Measurements from ENCODE around the gene USP17L15.
"Not testable (repeated sequence)": the region's sequence is repeated elsewhere in the genome, so short reads cannot be mapped to it uniquely, and the experiment has no call there.

DNA sequence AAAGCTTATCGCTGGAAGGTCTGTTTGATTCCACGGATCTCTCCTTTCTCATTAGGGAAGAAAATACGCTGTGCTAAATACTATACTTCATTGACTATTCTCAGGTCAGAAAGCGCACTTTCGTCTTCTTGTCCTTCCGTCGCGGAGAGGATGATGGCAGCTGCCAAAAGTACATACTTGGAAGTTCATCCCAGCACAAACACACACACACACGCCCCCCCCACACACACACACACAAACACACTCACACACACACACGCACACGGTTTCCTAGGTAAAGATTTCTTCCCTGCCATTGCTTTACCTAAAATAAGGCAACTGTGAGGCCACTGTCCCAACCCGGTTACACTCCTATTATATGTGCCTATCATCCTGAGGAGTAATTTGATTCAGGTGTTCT, 4.3 kb downstream of the USP17L15 start:
- TF ChIP-seq, protein P1, sequence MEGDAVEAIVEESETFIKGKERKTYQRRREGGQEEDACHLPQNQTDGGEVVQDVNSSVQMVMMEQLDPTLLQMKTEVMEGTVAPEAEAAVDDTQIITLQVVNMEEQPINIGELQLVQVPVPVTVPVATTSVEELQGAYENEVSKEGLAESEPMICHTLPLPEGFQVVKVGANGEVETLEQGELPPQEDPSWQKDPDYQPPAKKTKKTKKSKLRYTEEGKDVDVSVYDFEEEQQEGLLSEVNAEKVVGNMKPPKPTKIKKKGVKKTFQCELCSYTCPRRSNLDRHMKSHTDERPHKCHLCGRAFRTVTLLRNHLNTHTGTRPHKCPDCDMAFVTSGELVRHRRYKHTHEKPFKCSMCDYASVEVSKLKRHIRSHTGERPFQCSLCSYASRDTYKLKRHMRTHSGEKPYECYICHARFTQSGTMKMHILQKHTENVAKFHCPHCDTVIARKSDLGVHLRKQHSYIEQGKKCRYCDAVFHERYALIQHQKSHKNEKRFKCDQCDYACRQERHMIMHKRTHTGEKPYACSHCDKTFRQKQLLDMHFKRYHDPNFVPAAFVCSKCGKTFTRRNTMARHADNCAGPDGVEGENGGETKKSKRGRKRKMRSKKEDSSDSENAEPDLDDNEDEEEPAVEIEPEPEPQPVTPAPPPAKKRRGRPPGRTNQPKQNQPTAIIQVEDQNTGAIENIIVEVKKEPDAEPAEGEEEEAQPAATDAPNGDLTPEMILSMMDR (IDR thresholded peaks at IDR 0.05; ENCODE audit: low read depth, low read length) = not testable (repeated sequence)
- TF ChIP-seq POLR2A (IDR thresholded peaks at IDR 0.05; ENCODE audit: extremely low read depth, insufficient read length) = not testable (repeated sequence)
- TF ChIP-seq, protein P2, sequence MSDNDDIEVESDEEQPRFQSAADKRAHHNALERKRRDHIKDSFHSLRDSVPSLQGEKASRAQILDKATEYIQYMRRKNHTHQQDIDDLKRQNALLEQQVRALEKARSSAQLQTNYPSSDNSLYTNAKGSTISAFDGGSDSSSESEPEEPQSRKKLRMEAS (IDR thresholded peaks at IDR 0.05; ENCODE audit: low read depth, low read length) = not testable (repeated sequence)
